Hematopoietic multipotent progenitor cell treated with erythropoietin and hydrocortisone succinate and interleukin-3 and kit ligand, for 8 days (in vitro differentiated cells): Measurements from ENCODE around the gene C17orf107.

ENCODE experiments used
- DNase-seq: peaks from one replicate; pipeline ENCODE4 v3.0.0-alpha.2; 2015

The C17orf107 gene

GRCh38 chr17:4951486-4951885 lies 52.1 kb downstream of the C17orf107 start:
- DNase-seq, result no peak
